ENCODE results near the gene PITPNC1.

- TF ChIP-seq CTCF (IDR thresholded peaks at IDR 0.05) (no peak), POLR2A (IDR thresholded peaks at IDR 0.05) (no peak)
These were observed 238.0 kb downstream of the PITPNC1 start for GRCh38 chr17:67615011-67615561.

Data from uterus (tissue), 2 donors.